ENCODE data around the gene PIP5KL1.

The PIP5KL1 gene

GRCh38 chr9:127927201-127927987 is 3.2 kb downstream of the PIP5KL1 start:
- peaks cover 7 to 9% of the 10 kb centered on the region in 2 donors for H3K27me3 Mint-ChIP-seq
- H3K4me3 Mint-ChIP-seq, result peak overlapping the region; percentile 59 to 71
- DNase-seq (peak in 2 of 3 experiments; percentile 32 to 41), ATAC-seq (replicated peaks) (peak; percentile 55)
- no peak overlapping the region for H3K27ac Mint-ChIP-seq
- peaks cover 6 to 14% of the 10 kb centered on the region in 2 donors for H3K4me1 Mint-ChIP-seq (ENCODE audit: low read depth in 2 of 2)
- peaks cover 30% of the 10 kb centered on the region for H3K36me3 Mint-ChIP-seq (ENCODE audit: insufficient read depth)
- no peaks in the 10 kb centered on the region for H3K9me3 Mint-ChIP-seq

GRCh38 chr9:127926906-127927200 is 3.7 kb downstream of the PIP5KL1 start:
- Mint-ChIP-seq H3K27ac (no peak overlapping the region), H3K4me3 (peak overlapping the region; percentile 59 to 71), H3K9me3 (no peaks in the 10 kb centered on the region), H3K4me1 (ENCODE audit: low read depth in 2 of 2) (peaks cover 6 to 17% of the 10 kb centered on the region in 2 donors), H3K36me3 (ENCODE audit: insufficient read depth) (peaks cover 32% of the 10 kb centered on the region), H3K27me3 (peaks cover 7 to 9% of the 10 kb centered on the region in 2 donors)
- no peak for DNase-seq
- peak; percentile 2 for ATAC-seq (replicated peaks)

GRCh38 chr9:127925959-127926905 is 4.3 kb downstream of the PIP5KL1 start:
- peaks cover 3 to 17% of the 10 kb centered on the region in 2 donors for H3K4me1 Mint-ChIP-seq (ENCODE audit: low read depth in 2 of 2)
- DNase-seq (no peak), ATAC-seq (replicated peaks) (no peak)
- H3K27me3 Mint-ChIP-seq, result peaks cover 7 to 9% of the 10 kb centered on the region in 2 donors
- peaks cover 32% of the 10 kb centered on the region for H3K36me3 Mint-ChIP-seq (ENCODE audit: insufficient read depth)
- no peaks in the 10 kb centered on the region for H3K9me3 Mint-ChIP-seq
- H3K4me3 Mint-ChIP-seq, result peak overlapping the region in 1 of 2 donors; percentile 71
- H3K27ac Mint-ChIP-seq, result no peak overlapping the region

- Mint-ChIP-seq H3K4me1 (ENCODE audit: low read depth in 2 of 2) (peaks cover 0 to 17% of the 10 kb centered on the region in 2 donors), H3K27me3 (peaks cover 7 to 9% of the 10 kb centered on the region in 2 donors), H3K4me3 (no peak overlapping the region), H3K27ac (no peak overlapping the region), H3K9me3 (no peaks in the 10 kb centered on the region), H3K36me3 (ENCODE audit: insufficient read depth) (peaks cover 24% of the 10 kb centered on the region)
- DNase-seq, result no peak
- no peak for ATAC-seq (replicated peaks)
Observed at GRCh38 chr9:127924736-127925444, 5.7 kb downstream of the PIP5KL1 start.

GRCh38 chr9:127923771-127924170 is 6.8 kb downstream of the PIP5KL1 start:
- peaks cover 0 to 20% of the 10 kb centered on the region in 2 donors for H3K4me1 Mint-ChIP-seq (ENCODE audit: low read depth in 2 of 2)
- ATAC-seq (replicated peaks), result no peak
- DNase-seq, result no peak
- H3K27me3 Mint-ChIP-seq, result peaks cover 7 to 9% of the 10 kb centered on the region in 2 donors
- no peak overlapping the region for H3K27ac Mint-ChIP-seq
- no peak overlapping the region for H3K4me3 Mint-ChIP-seq
- H3K36me3 Mint-ChIP-seq (ENCODE audit: insufficient read depth), result peaks cover 26% of the 10 kb centered on the region
- no peaks in the 10 kb centered on the region for H3K9me3 Mint-ChIP-seq

GRCh38 chr9:127923046-127923445 is 7.5 kb downstream of the PIP5KL1 start:
- no peak overlapping the region for H3K4me3 Mint-ChIP-seq

GRCh38 chr9:127921557-127922120 is 8.9 kb downstream of the PIP5KL1 start:
- Mint-ChIP-seq H3K4me1 (ENCODE audit: low read depth in 2 of 2) (peaks cover 6 to 30% of the 10 kb centered on the region in 2 donors), H3K36me3 (ENCODE audit: insufficient read depth) (peaks cover 22% of the 10 kb centered on the region), H3K27me3 (peaks cover 7 to 9% of the 10 kb centered on the region in 2 donors), H3K27ac (peak overlapping the region; percentile 46 to 49), H3K4me3 (peak overlapping the region; percentile 51 to 70), H3K9me3 (no peaks in the 10 kb centered on the region)
- DNase-seq, result peak; percentile 81 to 86 (median 81)
- peak; percentile 51 for ATAC-seq (replicated peaks)

More at GRCh38 chr9:127923046-127923445, 7.5 kb downstream of the PIP5KL1 start:
- Mint-ChIP-seq H3K4me1 (ENCODE audit: low read depth in 2 of 2) (peaks cover 0 to 26% of the 10 kb centered on the region in 2 donors), H3K36me3 (ENCODE audit: insufficient read depth) (peaks cover 26% of the 10 kb centered on the region), H3K27ac (no peak overlapping the region), H3K9me3 (no peaks in the 10 kb centered on the region), H3K27me3 (peaks cover 7 to 9% of the 10 kb centered on the region in 2 donors)
- ATAC-seq (replicated peaks) (no peak), DNase-seq (no peak)

- H3K36me3 Mint-ChIP-seq (ENCODE audit: insufficient read depth), result peaks cover 24% of the 10 kb centered on the region
- no peaks in the 10 kb centered on the region for H3K9me3 Mint-ChIP-seq
- no peak overlapping the region for H3K4me3 Mint-ChIP-seq
- no peak overlapping the region for H3K27ac Mint-ChIP-seq
- H3K4me1 Mint-ChIP-seq (ENCODE audit: low read depth in 2 of 2), result peaks cover 8 to 32% of the 10 kb centered on the region in 2 donors
- DNase-seq (no peak), ATAC-seq (replicated peaks) (no peak)
- peaks cover 2 to 9% of the 10 kb centered on the region in 2 donors for H3K27me3 Mint-ChIP-seq
Observed at GRCh38 chr9:127920794-127921193, 9.8 kb downstream of the PIP5KL1 start.

GRCh38 chr9:127919253-127919815 is 11.2 kb downstream of the PIP5KL1 start:
- peak overlapping the region in 1 of 2 donors; percentile 87 for H3K27ac Mint-ChIP-seq
- peaks cover 0 to under 1% of the 10 kb centered on the region in 2 donors for H3K27me3 Mint-ChIP-seq
- DNase-seq (no peak), ATAC-seq (replicated peaks) (no peak)
- no peaks in the 10 kb centered on the region for H3K9me3 Mint-ChIP-seq
- H3K4me1 Mint-ChIP-seq (ENCODE audit: low read depth in 2 of 2), result peaks cover 19 to 41% of the 10 kb centered on the region in 2 donors
- no peak overlapping the region for H3K4me3 Mint-ChIP-seq
- peaks cover 24% of the 10 kb centered on the region for H3K36me3 Mint-ChIP-seq (ENCODE audit: insufficient read depth)

- Mint-ChIP-seq H3K4me3 (peak overlapping the region; percentile 21 to 85), H3K4me1 (ENCODE audit: low read depth in 2 of 2) (peaks cover 19 to 41% of the 10 kb centered on the region in 2 donors), H3K27ac (peak overlapping the region; percentile 31 to 87), H3K27me3 (no peaks in the 10 kb centered on the region), H3K9me3 (no peaks in the 10 kb centered on the region), H3K36me3 (ENCODE audit: insufficient read depth) (peaks cover 23% of the 10 kb centered on the region)
- DNase-seq (no peak), ATAC-seq (replicated peaks) (no peak)
Observed at GRCh38 chr9:127918183-127919107, 12.1 kb downstream of the PIP5KL1 start.

GRCh38 chr9:127917603-127918002 is 13.0 kb downstream of the PIP5KL1 start:
- Mint-ChIP-seq H3K4me3 (peak overlapping the region; percentile 81 to 85), H3K27ac (peak overlapping the region; percentile 31 to 87), H3K4me1 (ENCODE audit: low read depth in 2 of 2) (peaks cover 19 to 46% of the 10 kb centered on the region in 2 donors), H3K27me3 (no peaks in the 10 kb centered on the region), H3K9me3 (no peaks in the 10 kb centered on the region), H3K36me3 (ENCODE audit: insufficient read depth) (peaks cover 28% of the 10 kb centered on the region)
- no peak for DNase-seq
- no peak for ATAC-seq (replicated peaks)

All from effector memory CD8-positive, alpha-beta T cell (primary cell).